GM12864 (cell line): ENCODE results near the gene PAPLN.

Source experiments
- DNase-seq: peaks from one replicate; pipeline ENCODE4 v3.0.0-alpha.2; 2011; ENCODE audit warnings: low read depth
- H3K4me3 ChIP-seq: 2 replicates; pipeline ENCODE4 v1.5.1; 2011; ENCODE audit warnings: mild to moderate bottlenecking, low read depth, low read length, control low read depth
- CTCF ChIP-seq: IDR thresholded peaks from 2 replicates; pipeline ENCODE4 v1.5.1; 2011; ENCODE audit warnings: low read depth, mild to moderate bottlenecking, moderate library complexity, low read length, control low read depth, inconsistent platforms; ENCODE audit errors: missing control alignments

Gene PAPLN

GRCh38 chr14:73280903-73281302 is 43.6 kb downstream of the PAPLN start:
- DNase-seq: no peak
- H3K4me3 ChIP-seq: no peak overlapping the region
- TF ChIP-seq CTCF: no peak

GRCh38 chr14:73283608-73284379 is 46.5 kb downstream of the PAPLN start:
- no peak for TF ChIP-seq CTCF
- no peak overlapping the region for H3K4me3 ChIP-seq
- no peak for DNase-seq

- TF ChIP-seq CTCF: no peak
- H3K4me3 ChIP-seq: no peak overlapping the region
- no peak for DNase-seq
Measured at GRCh38 chr14:73285979-73286378, 48.7 kb downstream of the PAPLN start.

GRCh38 chr14:73286598-73286997 is 49.3 kb downstream of the PAPLN start:
- DNase-seq: no peak
- no peak overlapping the region for H3K4me3 ChIP-seq

GRCh38 chr14:73287071-73287470 is 49.8 kb downstream of the PAPLN start:
- no peak overlapping the region for H3K4me3 ChIP-seq
- no peak for TF ChIP-seq CTCF
- DNase-seq: no peak

More at GRCh38 chr14:73286598-73286997, 49.3 kb downstream of the PAPLN start:
- no peak for TF ChIP-seq CTCF

GRCh38 chr14:73289308-73289707 is 52.0 kb downstream of the PAPLN start:
- DNase-seq: no peak
- no peak overlapping the region for H3K4me3 ChIP-seq
- TF ChIP-seq CTCF: no peak

- no peak overlapping the region for H3K4me3 ChIP-seq
- DNase-seq: no peak
- TF ChIP-seq CTCF: no peak
Measured at GRCh38 chr14:73289729-73290128, 52.4 kb downstream of the PAPLN start.
